Neural progenitor cell (in vitro differentiated cells): ENCODE measurements around the gene TOX2.

Experiments used
- CTCF ChIP-seq: fragments of 200-600 bp; sonication (generic); IDR thresholded peaks from 2 replicates; pipeline ENCODE4 v1.5.1; 2017; ENCODE audit warnings: antibody characterized with exemption, mild to moderate bottlenecking
- EZH2 ChIP-seq: fragments of 200-600 bp; sonication (generic); IDR thresholded peaks from 2 replicates; pipeline ENCODE4 v1.6.1; 2017; ENCODE audit warnings: antibody characterized with exemption, mild to moderate bottlenecking, moderate library complexity
- EZH2phosphoT487 ChIP-seq: fragments of 200-600 bp; sonication (generic); IDR thresholded peaks from 2 replicates; pipeline ENCODE4 v1.6.1; 2017; ENCODE audit warnings: antibody characterized with exemption

DNA sequence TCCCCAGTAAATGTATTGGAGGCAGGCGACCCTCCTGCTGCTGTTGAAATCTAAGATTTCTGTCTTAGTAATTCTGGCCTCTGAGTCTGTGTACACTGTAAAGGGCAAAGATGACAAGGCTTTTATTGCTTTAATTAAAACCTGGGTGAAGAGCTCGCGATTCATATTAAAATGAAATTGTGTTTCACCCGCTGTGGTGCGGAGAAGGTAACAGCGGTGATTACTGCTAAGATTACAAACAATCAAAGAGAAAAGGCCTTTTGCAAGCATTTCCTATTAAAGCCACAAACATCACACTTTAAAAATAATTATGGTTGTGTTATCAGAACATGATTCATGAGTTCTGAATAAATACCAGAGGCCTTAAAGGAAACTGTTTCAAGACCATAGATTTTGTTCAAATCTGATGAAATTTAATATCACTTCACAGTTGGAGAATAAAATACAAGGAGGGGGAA lies 69.3 kb downstream of the TOX2 start:
- TF ChIP-seq CTCF, result no peak
- TF ChIP-seq EZH2phosphoT487, result no peak
- no peak for TF ChIP-seq EZH2
